NT2/D1 (cell line): Measurements from ENCODE around the gene GPR132.

Source experiments
- DNase-seq: peaks from one replicate; pipeline ENCODE4 v3.0.0-alpha.2; 2011; ENCODE audit warnings: low read depth, low spot score
- H3K27me3 ChIP-seq: 2 replicates; pipeline ENCODE4 v1.6.0; 2011; ENCODE audit warnings: mild to moderate bottlenecking; ENCODE audit not compliant: insufficient read length, insufficient read depth
- H3K36me3 ChIP-seq: 2 replicates; pipeline ENCODE4 v1.6.1; 2011; ENCODE audit warnings: mild to moderate bottlenecking, low read length, mixed read lengths; ENCODE audit not compliant: insufficient read depth, insufficient read length
- H3K4me1 ChIP-seq: 2 replicates; pipeline ENCODE4 v1.5.1; 2011; ENCODE audit not compliant: insufficient read depth, insufficient read length
- H3K4me3 ChIP-seq: 2 replicates; pipeline ENCODE4 v1.5.1; 2011; ENCODE audit warnings: low read depth; ENCODE audit not compliant: insufficient read length
- H3K9ac ChIP-seq: 2 replicates; pipeline ENCODE4 v1.6.0; 2011; ENCODE audit warnings: low read depth; ENCODE audit not compliant: insufficient read length
- H3K9me3 ChIP-seq: 2 replicates; pipeline ENCODE4 v1.5.1; 2011; ENCODE audit warnings: mild to moderate bottlenecking, low read length; ENCODE audit not compliant: insufficient read depth
- SUZ12 ChIP-seq: IDR thresholded peaks from 2 replicates; pipeline ENCODE4 v1.6.1; 2011; ENCODE audit not compliant: insufficient read length, insufficient read depth; ENCODE audit errors: extremely low read depth
- YY1 ChIP-seq: IDR thresholded peaks from 2 replicates; pipeline ENCODE4 v1.6.1; 2011; ENCODE audit not compliant: insufficient read length, insufficient read depth
- ZNF274 ChIP-seq: IDR thresholded peaks from 2 replicates; pipeline ENCODE4 v1.6.1; 2011; ENCODE audit warnings: mild to moderate bottlenecking, low read depth, low read length

GPR132 gene

DNA sequence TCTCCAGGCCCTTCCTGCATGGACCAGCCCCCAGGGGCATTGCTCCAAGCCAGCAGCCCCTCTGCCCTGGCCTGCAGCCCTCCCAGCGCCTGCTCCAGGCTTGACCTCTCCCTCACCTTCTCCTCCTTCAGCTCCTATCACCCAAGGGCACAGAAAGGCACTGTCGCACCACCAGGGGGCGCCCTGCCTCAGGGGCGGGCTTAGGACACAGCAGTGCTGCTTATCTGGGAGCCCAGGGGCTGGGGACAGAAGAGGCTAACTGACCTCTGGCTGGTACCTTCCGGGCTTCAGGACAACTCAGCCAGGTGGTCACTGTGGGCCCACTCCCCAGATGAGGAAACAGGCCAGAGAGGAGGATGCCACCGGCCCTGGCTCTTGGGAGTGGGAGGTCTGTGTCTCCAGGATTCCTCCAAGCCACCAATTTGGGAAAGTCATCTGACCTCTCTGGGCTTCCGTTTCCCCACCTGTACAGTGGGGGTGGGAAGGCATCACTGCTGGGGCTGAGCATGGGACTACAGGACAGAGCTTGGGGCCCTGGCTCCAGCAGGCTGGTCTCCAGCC lies 25.3 kb upstream of the GPR132 start:
- DNase-seq, result no peak
- peaks cover 9% of the 10 kb centered on the region for H3K27me3 ChIP-seq
- no peak overlapping the region for H3K9ac ChIP-seq

GRCh38 chr14:105089746-105090492 lies 24.7 kb upstream of the GPR132 start:
- Histone ChIP-seq H3K27me3 (peaks cover 10% of the 10 kb centered on the region), H3K4me1 (peaks cover 35% of the 10 kb centered on the region), H3K9me3 (no peaks in the 10 kb centered on the region), H3K9ac (no peak overlapping the region), H3K4me3 (no peak overlapping the region), H3K36me3 (no peaks in the 10 kb centered on the region)
- no peak for TF ChIP-seq ZNF274
- TF ChIP-seq YY1, result no peak
- TF ChIP-seq SUZ12, result no peak
- no peak for DNase-seq

More for the DNA sequence above, 25.3 kb upstream of the GPR132 start:
- Histone ChIP-seq H3K4me3 (no peak overlapping the region), H3K9me3 (no peaks in the 10 kb centered on the region; the same call in 1 of the 2 replicates), H3K4me1 (peaks cover 35% of the 10 kb centered on the region), H3K36me3 (no peaks in the 10 kb centered on the region)
- no peak for TF ChIP-seq ZNF274
- no peak for TF ChIP-seq YY1
- no peak for TF ChIP-seq SUZ12

DNA sequence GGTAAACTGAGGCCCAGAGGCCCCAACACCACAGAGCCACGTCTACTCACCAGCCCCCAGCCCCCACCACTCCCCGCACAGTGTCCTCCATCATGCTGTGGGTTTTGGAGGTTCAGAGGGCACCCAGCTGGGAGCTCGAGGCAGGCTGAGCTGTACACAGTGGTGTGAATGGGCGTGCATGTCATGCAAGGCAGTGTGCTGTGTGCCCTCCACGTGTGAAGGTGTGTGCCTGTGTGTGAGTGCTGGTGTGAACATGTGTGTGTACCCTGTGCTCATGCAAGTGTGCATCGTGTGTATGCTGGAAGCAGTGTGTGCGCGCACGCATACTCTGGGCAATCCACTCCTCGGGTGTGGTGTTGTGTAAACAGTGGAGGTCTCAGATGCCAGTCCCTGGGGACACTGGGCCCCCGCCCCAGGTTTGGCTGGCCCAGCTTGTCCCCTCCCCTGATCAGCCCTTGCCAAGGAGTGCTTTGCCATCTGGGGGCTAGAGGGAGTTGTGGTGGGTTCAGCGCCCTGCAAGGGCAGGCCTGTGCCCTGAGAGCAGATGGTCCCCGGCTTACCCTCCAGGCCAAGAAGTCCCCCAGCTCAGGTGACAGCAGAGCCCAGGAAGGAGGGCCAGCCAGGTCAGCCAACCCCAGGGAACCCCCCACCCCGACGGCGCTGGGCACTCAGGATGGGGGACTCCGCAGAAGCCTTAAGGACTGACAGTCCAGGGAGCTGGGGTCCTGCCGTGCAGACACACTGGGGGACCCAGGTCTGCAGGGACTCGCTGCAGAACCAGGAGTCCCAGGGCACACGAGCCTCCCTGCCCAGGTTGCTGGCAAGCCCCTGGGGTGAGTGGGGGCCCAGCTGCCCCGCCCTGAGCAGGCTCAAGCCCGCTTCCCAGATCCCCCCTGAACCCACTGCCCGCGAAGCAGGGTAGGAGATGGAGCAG lies 23.8 kb upstream of the GPR132 start:
- Histone ChIP-seq H3K36me3 (no peaks in the 10 kb centered on the region), H3K9me3 (no peaks in the 10 kb centered on the region), H3K9ac (no peak overlapping the region), H3K4me3 (no peak overlapping the region), H3K4me1 (peaks cover 30% of the 10 kb centered on the region), H3K27me3 (peaks cover 9% of the 10 kb centered on the region)
- TF ChIP-seq YY1 (no peak), ZNF274 (no peak), SUZ12 (no peak)
- DNase-seq, result no peak

- DNase-seq, result no peak
- no peaks in the 10 kb centered on the region for H3K36me3 ChIP-seq
- no peaks in the 10 kb centered on the region for H3K9me3 ChIP-seq
- peaks cover 9% of the 10 kb centered on the region for H3K27me3 ChIP-seq
- peak overlapping the region; percentile 47 for H3K4me3 ChIP-seq
- peaks cover 28% of the 10 kb centered on the region for H3K4me1 ChIP-seq
- TF ChIP-seq YY1 (no peak), SUZ12 (no peak), ZNF274 (no peak)
- H3K9ac ChIP-seq, result peak overlapping the region; percentile 64
These were observed 23.0 kb upstream of the GPR132 start for GRCh38 chr14:105087963-105088811.

GRCh38 chr14:105087308-105087962 lies 22.2 kb upstream of the GPR132 start:
- peak overlapping the region; percentile 47 for H3K4me3 ChIP-seq
- peaks cover 9% of the 10 kb centered on the region for H3K27me3 ChIP-seq
- no peaks in the 10 kb centered on the region for H3K36me3 ChIP-seq
- peaks cover 26% of the 10 kb centered on the region for H3K4me1 ChIP-seq
- no peak for TF ChIP-seq YY1
- TF ChIP-seq SUZ12, result no peak
- TF ChIP-seq ZNF274, result no peak
- H3K9ac ChIP-seq, result peak overlapping the region; percentile 83
- DNase-seq, result no peak
- H3K9me3 ChIP-seq, result no peaks in the 10 kb centered on the region

GRCh38 chr14:105086833-105087307 lies 21.6 kb upstream of the GPR132 start:
- H3K9ac ChIP-seq, result peak overlapping the region; percentile 83
- no peak for DNase-seq
- no peaks in the 10 kb centered on the region for H3K36me3 ChIP-seq
- TF ChIP-seq YY1 (no peak), SUZ12 (no peak), ZNF274 (no peak)
- H3K9me3 ChIP-seq, result no peaks in the 10 kb centered on the region
- peak overlapping the region; percentile 47 for H3K4me3 ChIP-seq
- peaks cover 9% of the 10 kb centered on the region for H3K27me3 ChIP-seq
- peaks cover 21% of the 10 kb centered on the region for H3K4me1 ChIP-seq
